MCF 10A (cell line): ENCODE results near the gene SEMA3F. TPM values are rescaled to one million over a fixed set of nuclear protein-coding genes. Genes with fewer than 3 reads are reported as not detected.

Experiments used
- BruUV-seq: library from RNA; stranded (reverse); fragments of 400-500 nt; replicated peaks from 2 replicates; lab custom pipeline; 2021; lab: Mats Ljungman, UMichigan
- CTCF ChIA-PET: fragments of 300-600 bp; sonication (Branson Sonifier 250); formaldehyde crosslinking; extraction: SDS; loops from one replicate; lab custom pipeline; 2021; ENCODE audit warnings: antibody characterized with exemption, inconsistent platforms; lab: Yijun Ruan, JAX
- POLR2A ChIA-PET: fragments of 300-600, 350-650 bp; sonication (Branson Sonifier 250); formaldehyde crosslinking; extraction: SDS; loops from one replicate; lab custom pipeline; 2020; ENCODE audit warnings: antibody characterized with exemption, inconsistent platforms; lab: Yijun Ruan, JAX
- DNase-seq: peaks from one replicate; pipeline ENCODE4 v3.0.0-alpha.2; 2018; ENCODE audit not compliant: unreplicated experiment
- H3K27ac Mint-ChIP-seq: one replicate; pipeline ENCODE4 v1.8.0; 2022; ENCODE audit warnings: mild to moderate bottlenecking, low read depth, mixed read lengths; ENCODE audit not compliant: unreplicated experiment
- H3K27me3 Mint-ChIP-seq: one replicate; pipeline ENCODE4 v1.8.0; 2022; ENCODE audit warnings: mixed read lengths; ENCODE audit not compliant: insufficient read depth, unreplicated experiment
- H3K36me3 Mint-ChIP-seq: one replicate; pipeline ENCODE4 v1.8.0; 2022; ENCODE audit warnings: mild to moderate bottlenecking, moderate library complexity, mixed read lengths; ENCODE audit not compliant: insufficient read depth, unreplicated experiment
- H3K4me1 Mint-ChIP-seq: one replicate; pipeline ENCODE4 v1.8.0; 2022; ENCODE audit warnings: mixed read lengths; ENCODE audit not compliant: insufficient read depth, unreplicated experiment
- H3K4me3 Mint-ChIP-seq: one replicate; pipeline ENCODE4 v1.8.0; 2022; ENCODE audit warnings: mild to moderate bottlenecking, moderate library complexity, mixed read lengths; ENCODE audit not compliant: unreplicated experiment
- H3K9me3 Mint-ChIP-seq: one replicate; pipeline ENCODE4 v1.8.0; 2022; ENCODE audit warnings: mixed read lengths; ENCODE audit not compliant: unreplicated experiment
- CTCF ChIP-seq: fragments of 200-600 bp; IDR thresholded peaks from one replicate; pipeline ENCODE4 v1.8.0; 2022; ENCODE audit warnings: antibody characterized with exemption, mild to moderate bottlenecking; ENCODE audit not compliant: unreplicated experiment
- intact Hi-C: fragments of 100-400 bp; cut with micrococcal nuclease; formaldehyde crosslinking; loops from 2 replicates; pipeline ENCODE4 v1.14.1; 2022
- total RNA-seq: library from RNA; stranded (reverse); gene quantifications from 2 replicates; pipeline ENCODE4 v1.2.3, GENCODE V29; 2022

Gene SEMA3F
- total RNA-seq, 1 experiment from 2014 or later, result 34.6 TPM

- H3K4me3 Mint-ChIP-seq, result no peak overlapping the region
- ChIA-PET CTCF (interaction anchor here (0.6 to 15.0 kb wide), 6 partner anchors 12 to 1318 kb away, joined by 3 to 209 read pairs (median 3); partner anchors contain the start of gene GNAT1), POLR2A (interaction anchor here (1.3 kb wide), 1 partner anchor 11 kb away, joined by 5 read pairs; no protein-coding TSS in a partner anchor)
- BruUV-seq, result no TSS peak
- no peak for DNase-seq
- no peak for TF ChIP-seq CTCF
- H3K9me3 Mint-ChIP-seq, result no peaks in the 10 kb centered on the region
- no peaks in the 10 kb centered on the region for H3K27me3 Mint-ChIP-seq
- intact Hi-C loops, result no loop called here
- no peak overlapping the region for H3K27ac Mint-ChIP-seq
- H3K4me1 Mint-ChIP-seq, result no peaks in the 10 kb centered on the region
- no peaks in the 10 kb centered on the region for H3K36me3 Mint-ChIP-seq
Measured at GRCh38 chr3:50214824-50215223, 59.7 kb downstream of the SEMA3F start.

GRCh38 chr3:50215529-50215928, 60.4 kb downstream of the SEMA3F start:
- POLR2A ChIA-PET, result interaction anchor here (0.6 to 1.3 kb wide), 3 partner anchors 12 to 31 kb away, joined by 3 to 5 read pairs (median 3); no protein-coding TSS in a partner anchor
- DNase-seq, result no peak
- Mint-ChIP-seq H3K27me3 (no peaks in the 10 kb centered on the region), H3K36me3 (no peaks in the 10 kb centered on the region), H3K9me3 (no peaks in the 10 kb centered on the region), H3K27ac (no peak overlapping the region), H3K4me3 (no peak overlapping the region), H3K4me1 (no peaks in the 10 kb centered on the region)
- TF ChIP-seq CTCF, result no peak
- CTCF ChIA-PET, result interaction anchor here (0.5 to 15.0 kb wide), 4 partner anchors 11 to 57 kb away, joined by 3 to 209 read pairs (median 12); partner anchors contain the start of gene GNAT1
- intact Hi-C loops, result no loop called here
- BruUV-seq, result no TSS peak

- Mint-ChIP-seq H3K9me3 (no peaks in the 10 kb centered on the region), H3K4me3 (no peak overlapping the region), H3K27ac (no peak overlapping the region), H3K36me3 (no peaks in the 10 kb centered on the region), H3K27me3 (no peaks in the 10 kb centered on the region), H3K4me1 (no peaks in the 10 kb centered on the region)
- no TSS peak for BruUV-seq
- POLR2A ChIA-PET, result interaction anchor here (0.6 kb wide), 1 partner anchor 96 kb away, joined by 3 read pairs; no protein-coding TSS in a partner anchor
- DNase-seq, result no peak
- TF ChIP-seq CTCF, result no peak
- CTCF ChIA-PET, result interaction anchor here (1.0 to 15.0 kb wide), 4 partner anchors 9 to 95 kb away, joined by 3 to 209 read pairs (median 16); partner anchors contain the start of gene GNAT1
- intact Hi-C loops, result no loop called here
Measured at GRCh38 chr3:50217681-50218080, 62.6 kb downstream of the SEMA3F start.

- CTCF ChIA-PET, result interaction anchor here (0.9 to 15.0 kb wide), 5 partner anchors 14 to 96 kb away, joined by 3 to 209 read pairs (median 6); partner anchors contain the start of gene GNAT1
- no TSS peak for BruUV-seq
- H3K4me1 Mint-ChIP-seq, result no peaks in the 10 kb centered on the region
- intact Hi-C loops, result no loop called here
- no peak overlapping the region for H3K27ac Mint-ChIP-seq
- no peaks in the 10 kb centered on the region for H3K27me3 Mint-ChIP-seq
- H3K4me3 Mint-ChIP-seq, result no peak overlapping the region
- DNase-seq, result no peak
- no peaks in the 10 kb centered on the region for H3K9me3 Mint-ChIP-seq
- H3K36me3 Mint-ChIP-seq, result no peaks in the 10 kb centered on the region
- POLR2A ChIA-PET, result interaction anchor here (0.6 to 0.9 kb wide), 2 partner anchors 27 to 97 kb away, joined by 3 to 4 read pairs; partner anchors contain the start of gene GNAT1
- TF ChIP-seq CTCF, result no peak
Measured at GRCh38 chr3:50218448-50218847, 63.3 kb downstream of the SEMA3F start.
